ENCODE data around the gene TMC1. TPM values are rescaled to one million over a fixed set of nuclear protein-coding genes. Genes with fewer than 3 reads are reported as not detected.

The TMC1 gene
- total and polyA plus RNA-seq, 2 of the 13 experiments (the other 11 are each of a cell fraction or from before 2014, with no cell fraction given) = 0.02 to 0.03 TPM

- peak; percentile 42; the same call in 1 of the 2 replicates for TF ChIP-seq ARID3A (IDR thresholded peaks at IDR 0.05; ENCODE audit: low read depth, low read length)
- no peak for TF ChIP-seq HES4 (CRISPR knock-in tag; IDR thresholded peaks at IDR 0.05; ENCODE audit: borderline replicate concordance)
- TF ChIP-seq ZNF678 (CRISPR knock-in tag; IDR thresholded peaks at IDR 0.05) = no peak
- TF ChIP-seq KAT8 (CRISPR knock-in tag; IDR thresholded peaks at IDR 0.05) = peak; percentile 29; the same call in 1 of the 2 replicates
- no peak for TF ChIP-seq ZMAT3 (CRISPR knock-in tag; conservative IDR thresholded peaks at IDR 0.05)
- peak; percentile 47; the same call in 1 of the 2 replicates for TF ChIP-seq HMG20A (CRISPR knock-in tag; IDR thresholded peaks at IDR 0.05; ENCODE audit: borderline replicate concordance)
- TF ChIP-seq ZBTB2 (CRISPR knock-in tag; IDR thresholded peaks at IDR 0.05; ENCODE audit: low read depth) = no peak
- no peak for TF ChIP-seq CEBPZ (IDR thresholded peaks at IDR 0.05; ENCODE audit: low read length)
- TF ChIP-seq ZNF263 (CRISPR knock-in tag; IDR thresholded peaks at IDR 0.05) = no peak
- TF ChIP-seq JUND (CRISPR knock-in tag; IDR thresholded peaks at IDR 0.05) = peak; percentile 35; the same call in 1 of the 2 replicates
- TF ChIP-seq E2F5 (CRISPR knock-in tag; conservative IDR thresholded peaks at IDR 0.05) = no peak
- TF ChIP-seq ZNF549 (CRISPR knock-in tag; IDR thresholded peaks at IDR 0.05) = no peak
- no peak for TF ChIP-seq SP140L (CRISPR knock-in tag; IDR thresholded peaks at IDR 0.05; ENCODE audit: borderline replicate concordance)
- TF ChIP-seq AGO1 (IDR thresholded peaks at IDR 0.05; ENCODE audit: low read depth, low read length, poor library complexity, severe bottlenecking) = no peak
- no peak for TF ChIP-seq ZNF317 (CRISPR knock-in tag; IDR thresholded peaks at IDR 0.05)
- TF ChIP-seq ZGPAT (CRISPR knock-in tag; IDR thresholded peaks at IDR 0.05) = peak; percentile 25; the same call in 1 of the 2 replicates
- no peak for TF ChIP-seq HNRNPH1 (optimal IDR thresholded peaks at IDR 0.05; ENCODE audit: low read depth, low read length)
- TF ChIP-seq FOXK2 (IDR thresholded peaks at IDR 0.05) = no peak
- TF ChIP-seq ZNF740 (CRISPR knock-in tag; IDR thresholded peaks at IDR 0.05) = no peak
- TF ChIP-seq IRF1 (CRISPR knock-in tag; IDR thresholded peaks at IDR 0.05; ENCODE audit: low read depth) = no peak
Measured at GRCh38 chr9:72557549-72557948, 36.1 kb downstream of the TMC1 start (continued).

Data from HepG2 (cell line).